MM.1S (cell line): ENCODE data around the gene TCTN3.

Experiments
- EZH2 ChIP-seq: fragments of 300-600 bp; sonication (generic); optimal IDR thresholded peaks from 2 replicates; pipeline ENCODE3; 2017; ENCODE audit warnings: low read depth, mild to moderate bottlenecking, antibody characterized with exemption, low read length, mixed read lengths
- TF ChIP-seq, protein P1 (sequence below): fragments of 300-600 bp; sonication (generic); IDR thresholded peaks from 2 replicates; pipeline ENCODE4 v1.5.1; 2016; ENCODE audit warnings: antibody characterized with exemption, low read length, mixed read lengths

DNA sequence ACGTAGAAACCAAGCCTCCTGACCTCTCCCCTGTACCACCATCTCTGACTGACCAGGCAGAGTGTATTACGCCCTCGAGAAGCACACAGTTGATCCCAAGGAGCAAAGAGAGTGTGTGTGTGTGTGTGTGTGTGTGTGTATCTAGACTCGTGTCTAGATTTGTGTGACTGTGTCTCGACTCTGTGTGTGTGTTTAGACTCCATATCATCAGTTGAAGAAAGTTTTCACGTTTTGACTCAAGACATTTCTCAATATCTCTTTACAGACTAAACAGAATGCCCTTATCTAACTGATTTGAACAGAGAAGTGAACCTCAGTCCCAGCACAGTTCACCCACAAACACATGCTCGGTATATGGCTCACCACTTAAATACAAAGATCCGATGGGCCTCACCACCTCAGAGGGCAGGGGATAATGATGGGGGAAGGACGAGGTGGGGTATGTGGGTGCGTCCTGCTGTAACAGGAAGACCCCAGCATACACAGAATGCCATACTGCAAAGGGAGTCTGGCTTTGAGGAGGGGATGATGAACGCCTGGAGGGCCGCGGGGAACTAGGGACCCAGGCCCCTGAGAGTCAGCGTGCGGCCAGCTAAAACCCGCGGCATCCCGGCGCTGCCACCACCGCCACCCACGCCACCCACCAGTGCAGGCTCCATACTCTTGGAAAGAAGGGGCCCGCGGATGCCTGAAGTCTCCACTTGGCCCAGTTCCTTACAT, 38.0 kb downstream of the TCTN3 start:
- no peak for TF ChIP-seq EZH2
- TF ChIP-seq, protein P1, sequence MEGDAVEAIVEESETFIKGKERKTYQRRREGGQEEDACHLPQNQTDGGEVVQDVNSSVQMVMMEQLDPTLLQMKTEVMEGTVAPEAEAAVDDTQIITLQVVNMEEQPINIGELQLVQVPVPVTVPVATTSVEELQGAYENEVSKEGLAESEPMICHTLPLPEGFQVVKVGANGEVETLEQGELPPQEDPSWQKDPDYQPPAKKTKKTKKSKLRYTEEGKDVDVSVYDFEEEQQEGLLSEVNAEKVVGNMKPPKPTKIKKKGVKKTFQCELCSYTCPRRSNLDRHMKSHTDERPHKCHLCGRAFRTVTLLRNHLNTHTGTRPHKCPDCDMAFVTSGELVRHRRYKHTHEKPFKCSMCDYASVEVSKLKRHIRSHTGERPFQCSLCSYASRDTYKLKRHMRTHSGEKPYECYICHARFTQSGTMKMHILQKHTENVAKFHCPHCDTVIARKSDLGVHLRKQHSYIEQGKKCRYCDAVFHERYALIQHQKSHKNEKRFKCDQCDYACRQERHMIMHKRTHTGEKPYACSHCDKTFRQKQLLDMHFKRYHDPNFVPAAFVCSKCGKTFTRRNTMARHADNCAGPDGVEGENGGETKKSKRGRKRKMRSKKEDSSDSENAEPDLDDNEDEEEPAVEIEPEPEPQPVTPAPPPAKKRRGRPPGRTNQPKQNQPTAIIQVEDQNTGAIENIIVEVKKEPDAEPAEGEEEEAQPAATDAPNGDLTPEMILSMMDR, result no peak
